ENCODE data around the gene HAUS7. TPM values are rescaled to one million over a fixed set of nuclear protein-coding genes. Genes with fewer than 3 reads are reported as not detected.

Gene HAUS7
- polyA plus RNA-seq, 1 donor from 2014 or later = 27.7 TPM

DNA sequence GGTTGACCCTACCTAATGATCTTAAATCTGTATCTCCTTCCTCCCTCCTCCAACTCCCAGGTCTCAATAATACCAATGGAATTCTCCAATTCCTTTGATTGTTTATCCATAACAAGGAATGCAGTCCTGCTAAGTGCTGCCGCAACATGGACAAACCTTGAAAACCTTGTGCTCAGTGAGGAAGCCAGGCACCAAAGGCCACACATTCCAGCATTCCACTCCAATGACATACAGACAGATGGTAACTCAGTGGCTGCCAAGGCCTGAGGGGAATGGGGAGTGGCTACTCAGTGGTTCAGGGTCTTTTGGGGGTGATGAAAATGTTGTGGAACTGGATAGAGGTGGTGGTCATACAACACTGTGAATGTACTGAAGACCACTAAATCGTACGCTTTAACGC, 10.4 kb downstream of the HAUS7 start:
- Histone ChIP-seq H3K4me3 (ENCODE audit: low read length) (no peak overlapping the region), H3K4me2 (ENCODE audit: low read length) (no peak overlapping the region), H3K9ac (ENCODE audit: low read length) (no peak overlapping the region), H3K27me3 (ENCODE audit: insufficient read depth, low read depth, low read length) (no peaks in the 10 kb centered on the region), H3K27ac (ENCODE audit: low read length) (no peak overlapping the region), H3K36me3 (ENCODE audit: insufficient read depth, low read length) (no peaks in the 10 kb centered on the region), H3F3A (ENCODE audit: insufficient read depth, low read length, poor library complexity, severe bottlenecking) (no peaks in the 10 kb centered on the region), H2AFZ (ENCODE audit: low read depth, low read length) (no peak overlapping the region), H3K9me3 (ENCODE audit: low read length) (no peaks in the 10 kb centered on the region), H4K20me1 (ENCODE audit: insufficient read depth) (no peaks in the 10 kb centered on the region), H3K9me2 (ENCODE audit: insufficient read depth, low read length) (no peaks in the 10 kb centered on the region), H3K79me2 (replicated peaks; ENCODE audit: insufficient read depth, low read length) (no peaks in the 10 kb centered on the region)
- no peak for TF ChIP-seq MXI1 (conservative IDR thresholded peaks at IDR 0.05; ENCODE audit: poor library complexity, severe bottlenecking)
- TF ChIP-seq POLR2AphosphoS5 (IDR thresholded peaks at IDR 0.05) = no peak
- no peak for TF ChIP-seq EP300 (conservative IDR thresholded peaks at IDR 0.05; ENCODE audit: poor library complexity, severe bottlenecking)
- TF ChIP-seq EZH2 (IDR thresholded peaks at IDR 0.05; ENCODE audit: borderline replicate concordance, insufficient read depth, low read length, poor library complexity, severe bottlenecking) = no peak
- TF ChIP-seq, protein P1, sequence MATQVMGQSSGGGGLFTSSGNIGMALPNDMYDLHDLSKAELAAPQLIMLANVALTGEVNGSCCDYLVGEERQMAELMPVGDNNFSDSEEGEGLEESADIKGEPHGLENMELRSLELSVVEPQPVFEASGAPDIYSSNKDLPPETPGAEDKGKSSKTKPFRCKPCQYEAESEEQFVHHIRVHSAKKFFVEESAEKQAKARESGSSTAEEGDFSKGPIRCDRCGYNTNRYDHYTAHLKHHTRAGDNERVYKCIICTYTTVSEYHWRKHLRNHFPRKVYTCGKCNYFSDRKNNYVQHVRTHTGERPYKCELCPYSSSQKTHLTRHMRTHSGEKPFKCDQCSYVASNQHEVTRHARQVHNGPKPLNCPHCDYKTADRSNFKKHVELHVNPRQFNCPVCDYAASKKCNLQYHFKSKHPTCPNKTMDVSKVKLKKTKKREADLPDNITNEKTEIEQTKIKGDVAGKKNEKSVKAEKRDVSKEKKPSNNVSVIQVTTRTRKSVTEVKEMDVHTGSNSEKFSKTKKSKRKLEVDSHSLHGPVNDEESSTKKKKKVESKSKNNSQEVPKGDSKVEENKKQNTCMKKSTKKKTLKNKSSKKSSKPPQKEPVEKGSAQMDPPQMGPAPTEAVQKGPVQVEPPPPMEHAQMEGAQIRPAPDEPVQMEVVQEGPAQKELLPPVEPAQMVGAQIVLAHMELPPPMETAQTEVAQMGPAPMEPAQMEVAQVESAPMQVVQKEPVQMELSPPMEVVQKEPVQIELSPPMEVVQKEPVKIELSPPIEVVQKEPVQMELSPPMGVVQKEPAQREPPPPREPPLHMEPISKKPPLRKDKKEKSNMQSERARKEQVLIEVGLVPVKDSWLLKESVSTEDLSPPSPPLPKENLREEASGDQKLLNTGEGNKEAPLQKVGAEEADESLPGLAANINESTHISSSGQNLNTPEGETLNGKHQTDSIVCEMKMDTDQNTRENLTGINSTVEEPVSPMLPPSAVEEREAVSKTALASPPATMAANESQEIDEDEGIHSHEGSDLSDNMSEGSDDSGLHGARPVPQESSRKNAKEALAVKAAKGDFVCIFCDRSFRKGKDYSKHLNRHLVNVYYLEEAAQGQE (IDR thresholded peaks at IDR 0.05; ENCODE audit: borderline replicate concordance) = no peak
- TF ChIP-seq RAD21 (conservative IDR thresholded peaks at IDR 0.05) = no peak
- no peak for TF ChIP-seq SMC3 (conservative IDR thresholded peaks at IDR 0.05; ENCODE audit: poor library complexity)
- no peak for TF ChIP-seq TAF1 (IDR thresholded peaks at IDR 0.05; ENCODE audit: low read depth)
- TF ChIP-seq, protein P2, sequence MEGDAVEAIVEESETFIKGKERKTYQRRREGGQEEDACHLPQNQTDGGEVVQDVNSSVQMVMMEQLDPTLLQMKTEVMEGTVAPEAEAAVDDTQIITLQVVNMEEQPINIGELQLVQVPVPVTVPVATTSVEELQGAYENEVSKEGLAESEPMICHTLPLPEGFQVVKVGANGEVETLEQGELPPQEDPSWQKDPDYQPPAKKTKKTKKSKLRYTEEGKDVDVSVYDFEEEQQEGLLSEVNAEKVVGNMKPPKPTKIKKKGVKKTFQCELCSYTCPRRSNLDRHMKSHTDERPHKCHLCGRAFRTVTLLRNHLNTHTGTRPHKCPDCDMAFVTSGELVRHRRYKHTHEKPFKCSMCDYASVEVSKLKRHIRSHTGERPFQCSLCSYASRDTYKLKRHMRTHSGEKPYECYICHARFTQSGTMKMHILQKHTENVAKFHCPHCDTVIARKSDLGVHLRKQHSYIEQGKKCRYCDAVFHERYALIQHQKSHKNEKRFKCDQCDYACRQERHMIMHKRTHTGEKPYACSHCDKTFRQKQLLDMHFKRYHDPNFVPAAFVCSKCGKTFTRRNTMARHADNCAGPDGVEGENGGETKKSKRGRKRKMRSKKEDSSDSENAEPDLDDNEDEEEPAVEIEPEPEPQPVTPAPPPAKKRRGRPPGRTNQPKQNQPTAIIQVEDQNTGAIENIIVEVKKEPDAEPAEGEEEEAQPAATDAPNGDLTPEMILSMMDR (IDR thresholded peaks at IDR 0.05; ENCODE audit: poor library complexity, severe bottlenecking) = no peak

DNA sequence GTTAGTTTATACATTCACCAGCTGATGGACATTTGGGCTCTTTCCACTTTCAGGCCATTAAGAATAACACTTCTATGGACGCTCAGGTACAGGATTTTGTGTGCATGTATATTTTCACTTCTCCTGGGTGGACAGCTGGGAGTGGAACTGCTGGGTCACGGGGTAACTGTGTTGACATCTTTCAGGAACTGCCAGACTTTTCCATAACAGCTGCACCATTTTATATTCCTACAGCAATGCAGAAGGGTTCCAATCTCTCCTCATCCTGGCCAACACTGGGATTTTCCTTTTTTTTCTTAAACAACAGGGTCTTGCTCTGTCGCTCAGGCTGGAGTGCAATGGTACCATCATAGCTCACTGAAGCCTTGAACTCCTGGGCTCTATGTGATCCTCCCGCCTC, 11.9 kb downstream of the HAUS7 start:
- Histone ChIP-seq H3K4me3 (ENCODE audit: low read length) (no peak overlapping the region), H3K9ac (ENCODE audit: low read length) (no peak overlapping the region), H3K9me3 (ENCODE audit: low read length) (no peaks in the 10 kb centered on the region), H3K27ac (ENCODE audit: low read length) (no peak overlapping the region), H3F3A (ENCODE audit: insufficient read depth, low read length, poor library complexity, severe bottlenecking) (no peaks in the 10 kb centered on the region), H2AFZ (ENCODE audit: low read depth, low read length) (no peak overlapping the region), H3K27me3 (ENCODE audit: insufficient read depth, low read depth, low read length) (no peaks in the 10 kb centered on the region), H3K36me3 (ENCODE audit: insufficient read depth, low read length) (no peaks in the 10 kb centered on the region), H4K20me1 (ENCODE audit: insufficient read depth) (no peaks in the 10 kb centered on the region), H3K4me2 (ENCODE audit: low read length) (no peak overlapping the region), H3K79me2 (replicated peaks; ENCODE audit: insufficient read depth, low read length) (no peaks in the 10 kb centered on the region), H3K9me2 (ENCODE audit: insufficient read depth, low read length) (no peaks in the 10 kb centered on the region)
- TF ChIP-seq POLR2AphosphoS5 (IDR thresholded peaks at IDR 0.05) = no peak
- no peak for TF ChIP-seq EZH2 (IDR thresholded peaks at IDR 0.05; ENCODE audit: borderline replicate concordance, insufficient read depth, low read length, poor library complexity, severe bottlenecking)
- TF ChIP-seq, protein P1 (IDR thresholded peaks at IDR 0.05; ENCODE audit: borderline replicate concordance) = no peak
- no peak for TF ChIP-seq MXI1 (conservative IDR thresholded peaks at IDR 0.05; ENCODE audit: poor library complexity, severe bottlenecking)
- no peak for TF ChIP-seq TAF1 (IDR thresholded peaks at IDR 0.05; ENCODE audit: low read depth)
- TF ChIP-seq EP300 (conservative IDR thresholded peaks at IDR 0.05; ENCODE audit: poor library complexity, severe bottlenecking) = no peak
- TF ChIP-seq RAD21 (conservative IDR thresholded peaks at IDR 0.05) = no peak
- no peak for TF ChIP-seq SMC3 (conservative IDR thresholded peaks at IDR 0.05; ENCODE audit: poor library complexity)
- TF ChIP-seq, protein P2 (IDR thresholded peaks at IDR 0.05; ENCODE audit: poor library complexity, severe bottlenecking) = no peak

Data from neural cell (in vitro differentiated cells).